HG03571 (cell line): ENCODE data around the gene AHNAK.
"Not testable (repeated sequence)": the region's sequence is repeated elsewhere in the genome, so short reads cannot be mapped to it uniquely, and the experiment has no call there.

Source experiments
- ATAC-seq: cut with Tn5 transposase; IDR thresholded peaks from one replicate; pipeline ENCODE4 v1.9.1; 2021; ENCODE audit not compliant: unreplicated experiment

AHNAK gene

DNA sequence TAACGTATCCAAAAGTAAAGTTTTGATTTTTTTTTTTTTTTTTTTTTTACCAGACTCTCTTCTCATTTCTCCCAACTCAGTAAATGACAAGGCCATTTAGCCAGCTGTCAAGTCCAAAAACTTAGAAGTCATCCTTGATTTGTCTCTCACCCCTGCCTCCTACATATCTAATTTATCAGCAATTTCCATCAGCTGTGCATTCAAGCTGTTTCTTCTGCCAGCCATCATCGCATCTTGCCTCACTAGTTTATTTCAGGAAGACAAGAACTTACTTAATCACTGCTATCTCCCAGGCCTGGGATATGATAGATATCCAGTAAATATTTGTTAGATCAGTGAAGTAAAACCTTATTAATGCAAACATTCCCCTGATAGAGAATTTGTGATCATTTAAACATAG, 80.2 kb downstream of the AHNAK start:
- ATAC-seq = no peak

DNA sequence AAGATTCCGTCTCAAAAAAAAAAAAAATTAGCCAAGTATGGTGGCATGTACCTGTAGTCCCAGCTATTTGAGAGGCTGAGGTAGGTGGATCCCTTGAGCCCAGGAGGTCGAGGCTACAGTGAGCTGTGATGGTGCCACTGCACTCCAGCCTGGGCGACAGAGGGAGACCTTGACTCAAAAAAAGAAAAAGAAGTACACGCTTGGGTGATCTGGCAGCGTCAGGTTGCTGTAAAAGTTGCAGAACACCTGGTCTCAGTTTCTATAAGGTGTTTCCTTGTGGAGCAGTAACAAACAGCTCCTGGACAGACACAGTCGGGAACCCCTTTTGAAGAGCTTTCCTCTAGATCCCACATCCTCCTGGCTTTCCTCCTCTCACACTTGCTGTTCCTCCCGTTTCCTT, 82.0 kb downstream of the AHNAK start:
- no peak for ATAC-seq

DNA sequence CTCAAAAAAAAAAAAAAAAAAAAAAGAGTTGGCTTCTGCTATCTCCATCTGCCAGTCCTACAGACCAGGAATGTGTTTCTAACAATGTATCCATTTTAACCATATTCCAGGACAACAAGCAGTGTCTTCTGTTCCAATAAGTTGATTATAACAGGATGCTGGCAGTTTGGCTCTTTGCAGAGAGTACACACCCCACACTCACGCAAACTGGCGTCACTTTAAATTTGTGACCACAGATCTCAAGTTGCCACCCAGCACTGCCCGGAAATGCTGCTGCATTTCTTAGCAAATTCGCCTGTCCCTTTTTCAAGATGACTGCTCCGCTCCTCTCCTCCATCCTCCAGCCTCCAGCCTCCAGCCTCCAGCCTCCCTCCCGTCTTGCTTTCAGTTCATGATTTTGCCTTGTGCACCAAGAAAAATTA, 83.5 kb downstream of the AHNAK start:
- ATAC-seq = no peak

DNA sequence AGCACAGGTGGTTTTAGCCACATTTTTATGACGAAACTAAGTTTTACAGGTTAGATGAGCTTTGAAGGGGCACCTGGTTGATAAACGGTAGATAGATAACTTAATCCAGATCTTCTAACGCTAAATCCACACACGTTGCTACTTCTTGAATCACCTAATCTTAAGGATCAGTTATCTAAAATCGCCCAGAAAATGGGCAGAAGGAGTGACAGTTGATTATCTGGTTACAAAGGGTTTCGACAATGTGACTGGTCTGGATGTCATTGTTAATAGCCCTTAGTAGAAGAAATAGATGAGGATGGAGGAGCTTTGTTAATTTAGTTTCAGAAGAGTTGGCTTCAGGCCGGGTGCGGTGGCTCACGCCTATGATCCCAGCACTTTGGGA, 84.1 kb downstream of the AHNAK start:
- no peak for ATAC-seq

DNA sequence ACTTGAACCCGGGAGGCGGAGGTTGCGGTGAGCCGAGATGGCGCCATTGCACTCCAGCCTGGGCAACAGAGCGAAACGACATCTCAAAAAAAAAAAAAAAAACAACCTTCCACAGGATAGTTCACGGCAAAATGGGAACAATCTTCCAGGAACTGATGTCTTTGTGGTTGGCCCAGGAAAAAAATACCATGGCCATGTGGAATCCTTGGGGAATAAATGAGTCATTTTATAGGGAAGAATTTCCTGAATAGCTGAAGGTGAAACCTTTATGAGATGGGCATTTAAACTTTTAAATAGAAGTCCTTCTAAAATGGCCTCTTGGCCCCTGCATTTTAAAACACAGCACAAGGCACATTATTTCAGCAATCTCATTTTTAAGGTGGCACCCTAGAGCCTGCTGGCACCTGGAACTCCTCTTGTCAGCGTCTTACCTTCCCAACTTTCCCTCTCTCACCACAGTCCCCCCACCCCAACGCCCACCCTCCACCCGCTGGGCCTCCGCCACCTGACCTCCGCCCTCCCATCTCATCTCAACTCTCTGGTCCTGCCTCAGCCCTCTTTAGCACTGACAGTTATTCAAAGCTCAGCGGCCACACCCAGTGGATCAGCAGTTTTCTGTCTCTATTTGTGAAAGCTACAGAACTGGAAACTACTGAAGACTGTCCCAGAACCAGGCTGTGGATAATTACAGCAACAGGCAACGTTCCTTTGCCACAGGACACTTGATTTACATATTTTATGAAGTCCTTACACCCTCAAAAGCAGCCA, 84.7 kb downstream of the AHNAK start:
- ATAC-seq = no peak

DNA sequence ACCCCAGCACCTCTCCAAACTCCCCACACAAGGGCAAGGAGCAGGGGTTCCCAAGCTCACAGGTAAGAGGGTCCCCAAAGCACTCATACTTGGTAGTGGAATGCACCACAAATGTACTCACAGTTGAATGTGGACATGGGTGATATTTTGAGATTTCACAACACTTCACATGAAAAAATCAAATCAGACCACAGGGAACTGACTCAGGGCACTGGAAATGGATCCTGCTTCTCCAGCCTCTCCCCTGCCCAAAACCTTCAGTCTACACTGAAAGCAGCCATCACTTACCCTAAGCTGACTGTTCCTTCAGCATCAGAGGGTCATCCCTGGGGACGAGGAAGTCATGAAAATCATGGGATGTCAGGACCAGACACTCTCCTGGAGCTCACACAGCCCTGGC, 87.5 kb downstream of the AHNAK start:
- no peak for ATAC-seq

DNA sequence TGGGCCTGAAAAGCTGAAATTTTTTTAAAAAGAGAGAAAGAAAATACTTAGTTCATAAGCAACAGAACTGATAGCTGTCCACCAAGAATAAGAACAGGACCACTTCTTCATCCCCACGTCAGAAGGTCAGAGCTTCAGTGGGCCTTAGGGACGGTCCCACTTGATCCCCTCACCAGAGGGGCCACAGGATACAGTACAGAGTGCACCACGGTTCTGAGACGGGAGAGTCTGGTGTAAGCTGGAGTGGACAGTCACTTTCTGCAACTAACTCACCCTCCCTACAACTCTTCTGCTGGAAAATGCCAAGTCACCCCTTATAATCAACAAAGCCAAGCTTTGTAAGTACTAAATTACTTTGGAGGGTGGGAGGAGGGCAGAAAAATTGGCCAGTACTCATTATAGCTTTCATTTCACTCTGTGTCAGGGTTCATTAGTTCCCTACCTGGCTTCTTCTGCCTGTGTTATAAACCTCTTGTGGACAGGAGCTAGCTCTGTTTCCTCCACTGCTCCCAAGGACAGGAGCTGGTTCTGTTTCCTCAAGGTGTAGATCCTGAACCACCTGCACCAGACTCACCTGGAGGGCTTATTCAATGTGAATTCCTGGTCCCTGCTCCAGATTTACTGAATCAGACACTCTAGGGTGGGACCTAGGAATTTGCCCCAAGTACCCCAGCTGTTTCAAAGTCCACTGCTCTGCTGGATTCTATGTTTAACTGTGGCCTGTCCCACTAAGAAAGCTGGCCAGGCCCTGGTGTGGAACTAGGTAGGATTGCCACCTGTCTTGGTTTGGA, 88.2 kb downstream of the AHNAK start:
- ATAC-seq = no peak

DNA sequence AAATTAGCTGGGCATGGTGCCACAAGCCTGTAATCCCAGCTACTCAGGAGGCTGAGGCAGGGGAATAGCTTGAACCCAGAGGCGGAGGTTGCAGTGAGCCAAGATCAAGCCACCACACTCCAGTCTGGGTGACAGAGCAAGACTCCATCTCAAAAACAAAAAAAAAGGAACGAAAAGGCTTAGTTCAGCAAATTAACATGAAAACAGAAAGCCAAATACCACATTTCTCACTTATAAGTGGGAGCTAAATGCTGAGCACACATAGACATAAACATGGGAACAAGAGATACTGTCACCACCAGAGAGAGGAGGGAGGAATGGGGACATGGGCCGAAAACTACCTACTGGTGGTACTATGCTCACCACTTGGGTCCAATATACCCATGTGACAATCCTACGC, 89.1 kb downstream of the AHNAK start:
- no peak for ATAC-seq

DNA sequence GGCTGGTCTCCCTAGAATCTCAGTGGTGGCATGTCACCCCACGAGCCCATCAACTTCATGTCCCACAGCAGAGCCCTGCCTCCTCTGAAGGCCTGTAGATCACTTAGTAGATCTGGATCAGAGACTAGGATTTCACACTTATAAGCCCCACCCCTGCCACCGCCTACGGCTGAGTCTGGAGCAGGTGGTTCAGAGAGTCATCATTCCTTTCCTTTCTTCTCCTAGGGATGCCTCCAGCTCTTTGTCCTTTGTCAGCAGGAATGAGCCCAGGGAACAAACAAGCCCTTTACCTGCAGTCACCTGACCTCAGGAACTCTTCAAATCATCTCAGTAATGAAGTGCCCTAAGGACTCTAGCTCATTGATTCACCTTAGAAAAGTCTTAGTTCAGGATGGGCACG, 90.0 kb downstream of the AHNAK start:
- no peak for ATAC-seq

DNA sequence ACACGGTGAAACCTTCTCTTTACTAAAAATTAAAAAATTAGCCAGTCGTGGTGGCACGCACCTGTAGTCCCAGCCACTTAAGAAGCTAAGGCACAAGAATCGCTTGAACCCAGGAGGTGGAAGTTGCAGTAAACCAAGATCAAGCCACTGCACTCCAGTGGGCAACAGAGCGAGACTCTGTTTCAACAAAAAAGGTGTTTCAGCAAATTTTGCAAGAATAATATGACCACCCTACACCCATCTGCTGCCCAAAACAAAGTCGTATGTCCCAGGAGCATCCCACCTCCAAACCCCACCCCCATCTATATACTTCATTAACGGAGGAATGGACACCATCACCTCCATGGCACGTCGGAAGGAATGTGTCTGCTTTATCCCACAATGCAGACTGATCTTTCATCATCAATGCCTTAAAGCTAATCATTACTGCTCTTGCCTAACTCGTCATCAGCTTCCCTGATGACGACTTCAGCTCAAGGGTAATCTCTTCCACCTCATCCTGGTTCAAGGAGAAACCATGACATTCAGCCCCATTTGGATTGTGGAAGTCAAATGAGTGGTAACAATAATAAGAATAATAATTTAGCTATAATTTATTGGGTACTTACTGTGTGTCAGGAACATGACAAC, 93.7 kb downstream of the AHNAK start:
- no peak for ATAC-seq

DNA sequence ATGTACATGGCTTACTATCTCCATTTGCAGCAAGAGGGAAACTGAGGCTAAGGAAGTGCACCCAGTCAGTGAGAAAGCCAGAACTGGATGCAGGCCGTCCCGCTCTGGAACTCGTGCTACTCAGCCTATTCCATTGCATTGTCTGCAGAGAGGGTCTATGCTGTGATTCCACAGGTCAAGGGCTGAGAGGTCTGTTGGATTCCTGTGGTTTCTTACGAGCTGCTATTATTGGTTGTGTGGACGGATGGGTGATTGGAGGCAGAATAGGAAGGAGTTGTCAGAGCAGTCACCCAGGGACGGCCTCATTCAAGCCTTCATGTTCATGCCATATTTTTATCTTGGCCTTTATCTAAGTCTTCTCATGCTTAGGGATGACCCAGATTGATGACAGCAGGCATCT, 94.3 kb downstream of the AHNAK start:
- ATAC-seq = no peak

DNA sequence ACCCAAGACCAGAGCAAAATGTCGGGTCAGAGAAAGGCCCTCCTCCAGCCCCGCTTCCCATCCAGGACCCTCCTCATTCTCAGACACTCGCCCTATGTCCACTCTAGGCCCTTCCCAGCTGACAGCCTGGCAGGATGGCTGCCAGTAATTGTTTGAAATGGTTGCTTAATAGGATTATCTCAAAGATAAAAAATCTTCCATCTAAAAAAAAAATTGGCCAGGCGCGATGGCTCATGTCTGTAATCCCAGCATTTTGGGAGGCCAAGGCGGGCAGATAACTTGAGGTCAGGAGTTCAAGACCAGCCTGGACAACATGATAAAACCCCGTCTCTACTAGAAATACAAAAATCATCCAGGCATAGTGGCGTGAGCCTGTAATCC, 95.4 kb downstream of the AHNAK start:
- no peak for ATAC-seq

DNA sequence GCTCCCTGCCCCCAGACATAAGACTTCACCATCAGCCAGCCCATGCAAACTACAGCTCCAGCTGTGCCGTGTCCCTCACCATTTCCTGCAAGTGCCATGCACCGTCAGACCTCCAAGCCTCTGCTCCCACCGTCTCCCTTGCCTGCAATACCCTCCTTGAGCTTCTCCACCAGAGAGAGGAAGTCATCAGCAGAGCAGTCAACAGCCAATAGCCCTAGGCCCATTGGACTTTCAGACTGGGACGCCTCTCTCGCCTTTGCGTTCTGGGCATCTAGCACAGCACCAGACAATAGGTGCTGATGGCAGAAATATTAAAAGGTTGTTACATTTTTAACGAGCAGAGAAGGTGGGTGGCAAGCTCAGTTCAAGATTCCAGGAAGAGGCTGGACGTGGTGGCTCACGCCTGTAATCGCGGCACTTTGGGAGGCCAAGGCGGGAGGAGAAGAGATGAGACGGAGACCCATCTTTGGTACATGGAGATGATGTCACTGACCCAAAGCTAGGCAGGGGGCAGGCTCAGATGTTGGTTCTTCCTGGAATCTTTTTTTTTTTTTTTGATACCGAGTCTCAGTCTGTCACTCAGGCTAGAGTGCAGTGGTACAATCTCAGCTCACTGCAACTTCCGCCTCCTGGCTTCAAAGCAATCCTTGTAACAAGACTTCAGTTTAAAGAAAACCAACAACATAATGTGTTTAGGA, 95.9 kb downstream of the AHNAK start:
- ATAC-seq = no peak

DNA sequence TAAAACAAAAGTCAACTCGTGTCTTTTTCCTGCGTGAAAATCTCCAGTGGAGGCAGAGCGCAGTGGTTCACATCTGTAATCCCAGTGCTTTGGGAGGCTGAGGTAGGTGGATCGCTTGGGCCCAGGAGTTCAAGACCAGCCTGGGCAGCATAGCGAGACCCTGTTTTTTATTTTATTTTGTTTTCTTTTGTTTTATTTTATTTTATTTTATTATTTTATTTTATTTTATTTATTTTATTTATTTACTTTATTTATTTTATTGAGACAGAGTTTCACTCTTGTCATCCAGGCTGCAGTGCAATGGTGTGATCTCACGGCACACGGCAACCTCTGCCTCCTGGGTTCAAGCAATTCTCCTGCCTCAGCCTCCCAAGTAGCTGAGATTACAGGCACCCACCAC, 96.7 kb downstream of the AHNAK start:
- not testable (repeated sequence) for ATAC-seq

DNA sequence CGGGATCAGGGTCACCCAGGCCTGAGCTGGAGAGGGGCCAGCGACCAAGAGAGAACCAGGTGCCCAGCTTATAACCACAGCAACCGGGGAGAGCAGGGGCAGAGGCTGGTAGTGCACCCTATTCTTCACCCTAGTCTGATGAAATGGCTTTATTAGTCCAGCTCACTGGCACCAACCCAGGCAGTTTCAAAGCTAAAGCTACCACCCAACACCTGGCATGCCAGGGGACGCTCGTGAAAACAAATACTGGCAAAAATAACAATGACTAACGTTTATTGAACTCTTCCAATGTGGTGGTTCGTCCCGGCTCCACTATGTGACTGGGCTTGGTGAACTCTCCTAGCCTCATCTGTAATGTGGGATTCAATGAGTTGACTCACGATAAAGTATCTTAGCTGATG, 97.2 kb downstream of the AHNAK start:
- no peak for ATAC-seq

DNA sequence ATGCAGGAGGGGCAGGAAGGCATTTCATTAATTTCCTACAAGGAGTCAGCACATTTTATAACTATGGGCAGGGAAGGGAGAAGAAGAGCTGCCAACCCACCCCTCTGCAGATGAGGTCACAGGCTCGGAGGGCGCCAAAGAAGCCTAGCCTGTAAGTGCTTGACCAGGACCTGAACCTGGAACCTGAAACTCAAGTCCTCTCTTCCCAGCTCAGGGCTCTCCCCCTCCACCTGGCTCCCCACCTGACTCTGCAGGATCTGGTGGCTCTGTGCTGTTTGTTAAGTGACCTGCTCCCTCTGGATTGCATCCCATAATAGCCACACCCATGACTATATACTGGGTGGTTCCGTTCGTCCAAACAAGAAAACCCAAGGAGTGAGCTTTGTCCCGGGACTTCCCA, 100.5 kb downstream of the AHNAK start:
- ATAC-seq = no peak

DNA sequence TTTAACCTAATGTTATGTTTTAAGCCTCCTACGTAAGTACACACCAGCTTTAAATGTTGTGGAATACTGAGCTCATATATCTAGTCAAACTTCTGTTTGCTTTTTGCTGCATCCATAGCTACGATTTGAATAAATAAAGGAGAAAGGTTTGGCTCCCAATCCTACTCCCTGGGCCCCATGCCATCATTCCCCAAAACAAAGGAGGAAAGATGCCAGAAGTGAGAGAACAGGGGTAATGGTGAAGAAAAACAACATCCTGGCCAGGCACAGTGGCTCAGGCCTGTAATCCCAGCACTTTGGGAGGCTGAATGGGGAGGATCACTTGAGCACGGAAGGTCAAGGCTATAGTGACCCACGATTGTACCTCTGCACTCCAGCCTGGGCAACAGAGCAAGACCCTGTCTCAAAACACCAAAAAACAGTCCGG, 101.3 kb downstream of the AHNAK start:
- no peak for ATAC-seq

DNA sequence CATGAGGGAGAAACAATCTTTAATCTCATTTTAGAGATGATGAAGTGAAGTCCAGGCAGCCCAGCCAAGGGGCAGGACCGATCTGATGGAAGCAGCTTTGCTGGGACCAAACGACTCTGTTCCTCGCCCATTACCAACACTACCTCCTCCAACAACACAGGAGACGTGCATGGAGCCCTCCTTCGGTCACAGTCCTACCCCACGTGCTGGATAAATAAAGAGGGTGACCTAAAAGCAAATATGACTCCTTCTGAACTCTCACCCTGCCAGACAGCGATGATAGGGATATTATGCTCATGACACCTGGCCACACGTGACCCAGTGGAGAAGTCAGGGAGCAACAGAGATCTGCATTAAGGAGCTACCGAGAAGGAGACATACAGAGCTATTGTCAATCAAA, 101.8 kb downstream of the AHNAK start:
- no peak for ATAC-seq

DNA sequence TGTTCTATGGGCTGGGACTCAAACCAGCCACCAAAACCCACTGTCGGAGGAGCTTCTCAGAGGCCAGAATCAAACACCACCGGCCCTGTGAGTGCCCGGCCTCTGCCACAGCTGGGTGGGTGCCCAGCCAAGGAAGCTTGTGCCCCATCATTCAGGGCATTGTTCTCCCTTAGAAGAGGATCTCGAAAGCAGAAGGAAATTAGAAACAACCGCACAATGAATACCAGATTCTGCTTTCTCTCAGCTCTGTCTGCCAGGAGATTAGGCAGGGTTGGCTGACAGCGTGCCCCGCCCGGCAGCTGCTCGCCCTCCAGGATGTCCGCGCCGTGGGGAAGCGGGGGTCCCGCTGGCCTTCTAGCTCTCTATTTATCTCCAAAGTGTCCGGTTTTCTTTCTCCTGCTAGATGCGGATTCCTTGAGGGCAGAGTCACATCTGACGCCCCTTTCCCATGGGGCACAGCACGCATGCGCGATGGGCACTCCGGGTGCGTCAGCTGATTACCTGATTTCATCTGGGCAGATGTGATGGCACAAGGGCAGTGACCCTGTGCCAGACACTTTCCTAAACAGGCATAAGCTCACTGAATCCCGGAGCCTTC, 102.3 kb downstream of the AHNAK start:
- no peak for ATAC-seq

DNA sequence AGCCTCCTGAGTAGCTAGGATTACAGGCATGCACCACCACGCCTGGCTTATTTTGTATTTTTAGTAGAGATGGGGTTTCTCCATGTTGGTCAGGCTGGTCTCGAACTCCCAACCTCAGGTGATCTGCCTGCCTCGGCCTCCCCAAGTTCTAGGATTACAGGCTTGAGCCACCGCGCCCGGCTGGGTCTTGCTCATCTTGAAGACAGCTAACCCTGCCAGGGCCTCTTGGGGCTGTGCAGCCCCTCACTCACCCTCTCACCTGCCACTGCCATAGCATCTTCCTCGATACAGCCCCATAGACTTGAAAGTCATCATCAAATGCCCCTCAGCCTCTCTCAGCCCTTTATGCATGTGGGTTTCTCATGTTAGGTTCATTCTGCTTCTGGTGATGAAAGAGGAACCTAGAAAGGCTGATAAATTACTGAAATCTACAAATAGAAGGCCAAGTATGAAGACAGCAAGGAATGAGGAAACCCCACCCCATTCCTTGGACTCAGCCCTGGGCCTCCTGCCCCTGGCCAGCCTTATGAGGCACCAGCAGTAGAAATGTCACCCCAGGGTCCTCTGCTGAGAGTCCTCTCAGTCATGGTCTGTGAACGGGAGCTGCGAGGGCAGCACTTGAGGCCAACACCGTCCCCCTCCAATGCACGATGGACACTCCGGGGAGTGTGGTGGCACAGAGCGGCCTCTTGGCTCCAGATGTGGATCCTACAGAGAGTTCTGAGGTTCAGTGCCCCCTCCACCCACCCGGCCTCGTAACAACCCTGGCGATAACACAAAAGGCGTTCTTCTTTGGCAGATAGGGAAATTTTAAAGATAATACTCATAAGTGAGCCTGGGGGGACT, 103.0 kb downstream of the AHNAK start:
- ATAC-seq = no peak
